GM19452 (cell line): ENCODE measurements around the gene OR5H2.
"Not testable (repeated sequence)": the region's sequence is repeated elsewhere in the genome, so short reads cannot be mapped to it uniquely, and the experiment has no call there.

Source experiments
- ATAC-seq: cut with Tn5 transposase; IDR thresholded peaks from one replicate; pipeline ENCODE4 v1.9.1; 2021; ENCODE audit not compliant: unreplicated experiment

Gene OR5H2

GRCh38 chr3:98282205-98282604 lies at the start of gene OR5H2:
OR5H2 (plus strand) TSS chr3:98282505; CDS start chr3:98282903, 398 bp downstream.
- ATAC-seq = no peak

- ATAC-seq = no peak
Measured at GRCh38 chr3:98233468-98233867, 48.8 kb upstream of the OR5H2 start.

GRCh38 chr3:98240131-98240530 lies 42.2 kb upstream of the OR5H2 start:
- no peak for ATAC-seq

- ATAC-seq = no peak
Measured at GRCh38 chr3:98242155-98242554, 40.1 kb upstream of the OR5H2 start.

GRCh38 chr3:98243843-98244242 lies 38.5 kb upstream of the OR5H2 start:
- ATAC-seq = no peak

- ATAC-seq = no peak
Measured at GRCh38 chr3:98246142-98246541, 36.2 kb upstream of the OR5H2 start.

GRCh38 chr3:98256026-98256425 lies 26.3 kb upstream of the OR5H2 start:
- not testable (repeated sequence) for ATAC-seq

GRCh38 chr3:98259707-98260106 lies 22.6 kb upstream of the OR5H2 start:
- no peak for ATAC-seq

GRCh38 chr3:98262046-98262445 lies 20.3 kb upstream of the OR5H2 start:
- ATAC-seq = no peak

GRCh38 chr3:98263944-98264343 lies 18.4 kb upstream of the OR5H2 start, which contains the start of gene OR5H6:
OR5H6 (plus strand) TSS chr3:98264244; CDS start chr3:98264333, 89 bp downstream.
- ATAC-seq = no peak

GRCh38 chr3:98269846-98270245 lies 12.5 kb upstream of the OR5H2 start:
- ATAC-seq = no peak

- ATAC-seq = no peak
Measured at GRCh38 chr3:98272126-98272525, 10.2 kb upstream of the OR5H2 start.

- no peak for ATAC-seq
Measured at GRCh38 chr3:98274914-98275313, 7.4 kb upstream of the OR5H2 start.

- no peak for ATAC-seq
Measured at GRCh38 chr3:98290916-98291315, 8.6 kb downstream of the OR5H2 start.

GRCh38 chr3:98291332-98291957 lies 9.1 kb downstream of the OR5H2 start:
- no peak for ATAC-seq

- ATAC-seq = no peak
Measured at GRCh38 chr3:98322101-98322500, 39.8 kb downstream of the OR5H2 start.

- ATAC-seq = no peak
Measured at GRCh38 chr3:98322686-98323085, 40.4 kb downstream of the OR5H2 start.

- ATAC-seq = no peak
Measured at GRCh38 chr3:98323425-98323824, 41.1 kb downstream of the OR5H2 start.

- no peak for ATAC-seq
Measured at GRCh38 chr3:98325055-98325454, 42.8 kb downstream of the OR5H2 start.

- ATAC-seq = no peak
Measured at GRCh38 chr3:98326105-98326893, 44.0 kb downstream of the OR5H2 start.

GRCh38 chr3:98326945-98327344 lies 44.6 kb downstream of the OR5H2 start:
- no peak for ATAC-seq

- no peak for ATAC-seq
Measured at GRCh38 chr3:98328933-98329332, 46.6 kb downstream of the OR5H2 start.
